Nephron (organoid): Measurements from ENCODE around the gene SDSL.

Experiments
- H3K27ac Mint-ChIP-seq, 3 experiments: 2 replicates each; pipeline ENCODE4 v1.8.0; 2020; ENCODE audit warnings: mixed read lengths in 3 of 3, mild to moderate bottlenecking in 2 of 3, moderate library complexity in 1 of 3
- H3K27me3 Mint-ChIP-seq: 2 replicates; pipeline ENCODE4 v1.8.0; 2021; ENCODE audit warnings: low read depth, mild to moderate bottlenecking, moderate library complexity, mixed read lengths
- H3K36me3 Mint-ChIP-seq: 2 replicates; pipeline ENCODE4 v1.8.0; 2020; ENCODE audit warnings: low read depth, mixed read lengths
- H3K4me1 Mint-ChIP-seq: 2 replicates; pipeline ENCODE4 v1.8.0; 2020; ENCODE audit warnings: mixed read lengths
- H3K4me3 Mint-ChIP-seq, 3 experiments: 2 replicates each; pipeline ENCODE4 v1.8.0; 2020; ENCODE audit warnings: mild to moderate bottlenecking in 3 of 3, mixed read lengths in 3 of 3, moderate library complexity in 2 of 3
- H3K9me3 Mint-ChIP-seq: 2 replicates; pipeline ENCODE4 v1.8.0; 2020; ENCODE audit warnings: mixed read lengths
- TF ChIP-seq, protein P1 (sequence below), 3 experiments: fragments of 200-600 bp; sonication (generic); IDR thresholded peaks; one replicate each; pipeline ENCODE4 v1.5.0; 2021; ENCODE audit warnings: antibody characterized with exemption in 3 of 3; ENCODE audit not compliant: unreplicated experiment in 3 of 3

The SDSL gene

DNA sequence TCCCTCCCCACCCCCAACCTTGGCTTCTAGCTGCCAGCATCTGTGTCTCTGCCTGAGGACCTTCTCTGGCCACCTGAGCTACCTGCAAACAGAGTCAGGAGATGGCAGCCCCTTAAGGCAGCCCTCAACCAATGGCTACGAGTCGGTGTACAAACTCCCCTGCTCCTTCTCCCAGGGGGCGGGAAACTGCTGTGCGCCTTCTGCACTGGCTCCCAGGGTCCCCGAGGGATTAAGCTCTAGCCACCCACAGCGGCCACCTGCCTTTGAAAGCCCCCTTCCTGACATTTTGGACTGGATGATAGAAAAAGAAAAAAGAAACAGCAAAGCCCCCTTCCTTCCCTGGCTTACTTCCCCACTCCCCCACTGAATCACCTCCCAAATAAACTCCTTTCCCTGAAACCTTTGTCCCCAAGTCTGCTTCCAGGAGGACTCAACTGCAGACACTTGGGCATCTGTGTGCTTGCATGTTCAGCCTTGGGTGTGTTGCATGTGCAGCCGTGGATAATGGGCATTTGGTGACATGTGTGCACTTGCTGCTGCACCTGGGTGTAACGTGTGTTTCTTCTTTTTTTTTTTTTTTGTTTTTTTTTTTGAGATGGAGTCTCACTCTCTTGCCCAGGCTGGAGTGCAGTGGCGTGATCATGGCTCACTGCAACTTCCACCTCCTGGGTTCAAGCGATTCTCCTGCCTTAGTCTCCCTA, 24.5 kb upstream of the SDSL start:
- Mint-ChIP-seq H3K27ac (no peak overlapping the region), H3K4me1 (no peaks in the 10 kb centered on the region), H3K27me3 (peaks cover 28% of the 10 kb centered on the region), H3K9me3 (no peaks in the 10 kb centered on the region), H3K4me3 (no peak overlapping the region), H3K36me3 (no peaks in the 10 kb centered on the region)
- TF ChIP-seq, protein P1, sequence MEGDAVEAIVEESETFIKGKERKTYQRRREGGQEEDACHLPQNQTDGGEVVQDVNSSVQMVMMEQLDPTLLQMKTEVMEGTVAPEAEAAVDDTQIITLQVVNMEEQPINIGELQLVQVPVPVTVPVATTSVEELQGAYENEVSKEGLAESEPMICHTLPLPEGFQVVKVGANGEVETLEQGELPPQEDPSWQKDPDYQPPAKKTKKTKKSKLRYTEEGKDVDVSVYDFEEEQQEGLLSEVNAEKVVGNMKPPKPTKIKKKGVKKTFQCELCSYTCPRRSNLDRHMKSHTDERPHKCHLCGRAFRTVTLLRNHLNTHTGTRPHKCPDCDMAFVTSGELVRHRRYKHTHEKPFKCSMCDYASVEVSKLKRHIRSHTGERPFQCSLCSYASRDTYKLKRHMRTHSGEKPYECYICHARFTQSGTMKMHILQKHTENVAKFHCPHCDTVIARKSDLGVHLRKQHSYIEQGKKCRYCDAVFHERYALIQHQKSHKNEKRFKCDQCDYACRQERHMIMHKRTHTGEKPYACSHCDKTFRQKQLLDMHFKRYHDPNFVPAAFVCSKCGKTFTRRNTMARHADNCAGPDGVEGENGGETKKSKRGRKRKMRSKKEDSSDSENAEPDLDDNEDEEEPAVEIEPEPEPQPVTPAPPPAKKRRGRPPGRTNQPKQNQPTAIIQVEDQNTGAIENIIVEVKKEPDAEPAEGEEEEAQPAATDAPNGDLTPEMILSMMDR (IDR thresholded peaks at IDR 0.05; ENCODE audit: unreplicated experiment in 3 of 3), result no peak

DNA sequence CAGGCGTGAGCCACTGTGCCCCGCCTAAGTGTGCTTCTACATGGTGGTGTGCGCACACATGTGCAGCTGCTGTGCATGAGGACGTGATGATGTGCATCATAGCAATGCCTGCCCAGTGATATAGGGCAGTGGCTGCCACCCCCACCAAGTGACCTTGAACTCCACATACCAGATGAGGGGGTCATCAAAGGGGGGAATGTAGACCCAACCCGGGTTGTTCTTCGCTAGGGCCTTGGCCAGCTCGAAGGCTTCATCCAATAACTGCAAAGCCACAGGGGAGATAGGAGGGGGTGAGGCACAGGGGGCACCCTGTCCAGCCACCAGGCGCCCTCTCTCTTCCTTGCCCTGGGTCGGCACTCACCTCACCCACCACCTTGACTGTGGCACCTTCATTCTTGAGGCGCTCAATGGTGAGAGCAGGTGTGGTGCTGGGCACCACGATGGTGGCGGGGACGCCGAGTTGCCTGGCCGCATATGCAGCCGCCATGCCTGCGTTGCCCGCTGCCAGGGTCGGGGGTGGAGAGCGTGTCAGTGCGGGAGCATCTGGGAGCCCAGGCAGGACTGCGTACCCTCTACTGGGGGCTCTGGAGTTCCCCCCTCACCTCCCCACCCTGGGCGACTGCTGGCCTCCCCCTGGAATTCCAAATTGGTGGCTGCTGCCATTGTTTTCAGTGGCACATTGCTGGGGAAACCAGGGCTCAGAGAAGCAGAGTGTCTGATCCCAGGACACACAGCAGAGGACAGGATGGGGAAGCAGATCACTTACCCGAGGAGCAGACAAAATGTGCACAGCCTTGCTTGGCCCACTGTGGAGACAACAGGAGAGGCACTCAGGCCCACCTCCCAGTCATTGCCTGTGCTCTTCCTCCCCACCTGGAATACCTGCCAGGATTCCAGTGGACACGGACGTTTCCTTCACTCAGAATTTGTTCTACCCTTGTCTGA, 23.6 kb upstream of the SDSL start:
- no peaks in the 10 kb centered on the region for H3K4me1 Mint-ChIP-seq
- no peaks in the 10 kb centered on the region for H3K9me3 Mint-ChIP-seq
- TF ChIP-seq, protein P1 (IDR thresholded peaks at IDR 0.05; ENCODE audit: unreplicated experiment in 3 of 3), result no peak
- no peaks in the 10 kb centered on the region for H3K36me3 Mint-ChIP-seq
- H3K27me3 Mint-ChIP-seq, result peaks cover 24% of the 10 kb centered on the region
- H3K27ac Mint-ChIP-seq, result no peak overlapping the region
- no peak overlapping the region for H3K4me3 Mint-ChIP-seq

DNA sequence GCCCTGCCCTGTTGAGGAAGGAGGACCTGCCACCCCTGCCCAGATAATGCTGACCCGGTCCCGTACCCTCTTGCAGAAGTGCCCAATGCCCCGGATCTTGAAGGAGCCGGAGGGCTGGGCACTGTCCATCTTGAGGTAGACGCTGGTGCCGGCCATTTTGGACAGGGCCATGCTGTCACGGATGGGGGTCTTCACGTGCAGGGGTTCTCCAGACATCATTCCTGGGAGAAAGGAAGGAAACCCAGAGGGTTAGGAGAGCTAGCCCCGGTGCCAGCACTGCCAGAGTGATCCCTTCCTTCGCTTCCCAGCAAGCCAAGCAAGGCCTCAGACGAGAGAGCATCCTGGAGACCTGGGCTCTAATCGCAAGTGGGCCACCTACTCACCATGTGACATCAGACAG, 22.7 kb upstream of the SDSL start:
- H3K27ac Mint-ChIP-seq, result no peak overlapping the region
- H3K4me1 Mint-ChIP-seq, result peaks cover 7% of the 10 kb centered on the region
- no peaks in the 10 kb centered on the region for H3K9me3 Mint-ChIP-seq
- TF ChIP-seq, protein P1 (IDR thresholded peaks at IDR 0.05; ENCODE audit: unreplicated experiment in 3 of 3), result no peak
- no peaks in the 10 kb centered on the region for H3K36me3 Mint-ChIP-seq
- peaks cover 28% of the 10 kb centered on the region for H3K27me3 Mint-ChIP-seq
- H3K4me3 Mint-ChIP-seq, result no peak overlapping the region

DNA sequence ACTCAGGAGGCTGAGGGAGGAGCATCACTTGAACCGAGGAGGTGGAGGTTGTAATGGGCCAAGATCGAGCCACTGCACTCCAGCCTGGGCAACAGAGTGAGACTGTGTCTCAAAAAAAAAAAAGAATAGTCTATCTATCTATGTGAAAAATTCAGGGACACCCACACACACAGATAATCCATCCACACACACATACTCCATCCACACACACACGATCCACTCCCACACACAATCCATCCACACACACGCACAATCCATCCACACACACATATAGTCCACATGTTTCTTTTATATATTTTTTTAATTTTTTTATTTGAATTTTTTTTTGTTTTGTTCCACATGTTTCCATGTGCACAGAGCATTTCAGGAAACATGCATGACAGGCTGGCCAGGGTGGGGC, 21.8 kb upstream of the SDSL start:
- Mint-ChIP-seq H3K27ac (no peak overlapping the region), H3K36me3 (no peaks in the 10 kb centered on the region), H3K9me3 (no peaks in the 10 kb centered on the region), H3K4me3 (no peak overlapping the region), H3K27me3 (peaks cover 20% of the 10 kb centered on the region), H3K4me1 (peaks cover 7% of the 10 kb centered on the region)
- TF ChIP-seq, protein P1 (IDR thresholded peaks at IDR 0.05; ENCODE audit: unreplicated experiment in 3 of 3), result no peak

DNA sequence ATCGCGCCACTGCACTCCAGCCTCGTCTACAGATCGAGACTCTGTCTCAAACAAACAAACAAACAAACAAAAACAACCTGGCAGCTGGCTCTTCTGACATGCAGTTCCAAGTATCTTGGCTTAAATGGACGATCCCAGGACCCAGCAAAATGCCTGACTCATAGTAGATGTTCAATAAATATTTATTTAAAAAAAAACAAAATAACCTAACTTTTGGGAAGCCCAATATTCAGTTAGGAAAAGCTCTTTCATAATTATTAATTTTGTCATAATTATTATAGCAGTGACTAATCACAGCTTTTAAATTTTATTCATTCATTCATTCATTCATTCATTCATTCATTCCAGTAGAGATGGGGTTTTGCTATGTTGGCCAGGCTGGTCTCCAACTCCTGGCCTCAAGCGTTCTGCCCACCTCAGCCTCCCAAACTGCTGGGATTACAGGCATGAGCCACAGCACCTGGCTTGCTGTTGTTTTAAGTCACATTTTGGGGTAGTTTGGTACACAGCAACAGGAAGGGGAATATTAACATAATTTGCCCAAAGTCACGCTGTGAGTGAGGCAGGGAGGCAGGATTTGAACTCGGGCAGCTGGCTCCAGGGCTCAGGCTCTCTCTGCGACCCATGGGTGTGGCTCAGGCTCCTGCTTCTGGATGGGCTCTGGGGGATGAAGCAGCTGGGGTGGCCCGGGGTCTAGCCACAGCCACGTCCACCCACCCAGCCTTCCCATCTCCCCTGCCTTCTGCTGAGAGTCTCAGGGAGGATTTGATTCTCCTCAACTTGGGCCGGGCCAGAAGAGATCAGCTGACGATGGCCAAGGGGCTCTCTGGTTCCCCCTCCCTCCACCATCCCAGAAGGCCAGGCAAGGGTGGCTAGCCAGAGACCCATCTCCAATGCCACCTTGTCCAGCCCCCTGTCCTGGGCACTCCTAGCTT, 20.8 kb upstream of the SDSL start:
- Mint-ChIP-seq H3K27me3 (peaks cover 20% of the 10 kb centered on the region), H3K27ac (no peak overlapping the region), H3K9me3 (no peaks in the 10 kb centered on the region), H3K4me3 (no peak overlapping the region), H3K4me1 (peaks cover 7% of the 10 kb centered on the region), H3K36me3 (no peaks in the 10 kb centered on the region)
- TF ChIP-seq, protein P1 (IDR thresholded peaks at IDR 0.05; ENCODE audit: unreplicated experiment in 3 of 3), result no peak
